C1 segment of cervical spinal cord (tissue), 14 donors: ENCODE data around the gene SERHL2.
"Not testable (repeated sequence)": the region's sequence is repeated elsewhere in the genome, so short reads cannot be mapped to it uniquely, and the experiment has no call there.

Experiments used
- DNase-seq, 14 donors: peaks; one replicate each; lab custom pipeline; 2025; lab: John Stamatoyannopoulos, UW

The SERHL2 gene

GRCh38 chr22:42535082-42535731 lies 18.5 kb upstream of the SERHL2 start:
- not testable (repeated sequence) for DNase-seq

DNA sequence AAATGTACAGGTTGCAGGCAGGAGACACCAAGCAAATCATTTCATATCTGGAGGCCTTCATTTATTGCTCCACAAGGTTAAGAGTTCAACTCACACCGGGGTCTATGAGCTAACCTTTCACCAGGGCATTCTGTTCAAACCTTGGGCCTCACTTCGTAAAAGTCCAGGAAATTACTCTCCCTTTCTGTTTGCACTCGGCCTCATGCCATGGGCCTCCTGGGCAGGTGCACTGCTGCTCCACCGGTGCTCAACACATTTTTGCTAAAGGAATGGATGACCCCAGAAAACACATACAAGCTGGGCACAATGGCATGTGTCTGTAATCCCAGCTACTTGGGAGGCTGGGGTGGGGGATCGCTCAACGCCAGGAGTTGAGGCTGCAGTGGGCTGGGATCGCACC lies 17.6 kb upstream of the SERHL2 start:
- no peak for DNase-seq

DNA sequence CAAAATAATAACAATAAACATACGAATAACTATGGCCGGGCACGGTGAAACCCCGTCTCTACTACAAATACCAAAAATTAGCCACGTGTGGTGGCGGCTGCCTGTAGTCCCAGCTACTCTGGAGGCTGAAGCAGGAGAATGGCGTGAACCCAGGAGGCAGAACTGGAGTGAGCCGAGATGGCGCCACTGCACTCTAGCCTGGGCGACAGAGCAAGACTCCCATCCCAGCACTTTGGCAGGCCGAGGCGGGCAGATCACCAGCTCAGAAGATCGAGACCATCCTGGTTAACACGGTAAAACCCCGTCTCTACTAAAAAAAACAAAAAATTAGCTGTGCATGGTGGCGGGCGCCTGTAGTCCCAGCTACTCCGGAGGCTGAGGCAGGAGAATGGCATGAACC lies 17.1 kb upstream of the SERHL2 start:
- DNase-seq = not testable (repeated sequence)

GRCh38 chr22:42537199-42537831 lies 16.4 kb upstream of the SERHL2 start:
- not testable (repeated sequence) for DNase-seq

- not testable (repeated sequence) for DNase-seq
Observed at GRCh38 chr22:42539236-42539771, 14.5 kb upstream of the SERHL2 start.

GRCh38 chr22:42544686-42545085 lies 9.1 kb upstream of the SERHL2 start:
- DNase-seq = no peak

GRCh38 chr22:42547562-42547961 lies 6.2 kb upstream of the SERHL2 start:
- DNase-seq = no peak

DNA sequence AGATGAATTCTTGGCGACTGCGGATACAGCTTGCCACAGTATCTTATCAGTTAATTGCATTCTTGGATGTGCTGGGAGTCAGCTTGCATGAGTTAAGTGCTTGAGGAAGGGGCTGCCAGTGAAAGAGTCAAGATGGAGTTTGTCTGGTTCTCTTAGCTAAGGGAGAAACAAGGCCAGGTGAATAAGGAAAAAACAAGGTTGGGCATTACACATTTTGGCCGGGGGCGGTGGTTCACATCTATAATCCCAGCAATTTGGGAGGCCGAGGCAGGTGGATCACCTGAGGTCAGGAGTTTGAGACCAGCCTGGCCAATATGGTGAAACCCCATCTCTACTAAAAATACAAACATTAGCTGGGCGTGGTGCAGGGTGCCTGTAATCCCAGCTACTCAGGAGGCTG lies 5.6 kb upstream of the SERHL2 start:
- DNase-seq = not testable (repeated sequence)

GRCh38 chr22:42548597-42549330 lies 5.0 kb upstream of the SERHL2 start:
- DNase-seq = no peak

- DNase-seq = no peak
Observed at GRCh38 chr22:42549331-42550060, 4.3 kb upstream of the SERHL2 start.

- DNase-seq = not testable (repeated sequence)
Observed at GRCh38 chr22:42552294-42552647, 1.5 kb upstream of the SERHL2 start.

DNA sequence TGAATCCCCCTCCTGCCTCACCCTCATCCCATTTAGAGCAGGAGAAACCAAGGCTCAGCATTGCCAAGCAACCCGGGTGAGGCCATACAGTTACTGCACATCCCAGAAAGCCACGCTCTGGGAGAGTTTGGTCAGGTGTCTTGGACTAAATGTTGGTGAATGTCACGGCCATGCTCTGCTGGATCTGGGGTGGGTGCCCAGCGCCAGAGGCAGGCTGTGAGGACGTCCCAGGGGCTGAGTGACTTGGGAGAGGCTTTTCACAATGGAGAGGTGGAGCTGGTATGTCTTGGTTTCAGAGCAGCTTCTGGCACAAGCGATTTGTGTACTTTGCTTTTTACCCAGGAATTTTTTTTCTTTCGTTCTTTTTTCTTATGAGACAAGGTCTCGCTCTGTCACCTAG lies 6.6 kb downstream of the SERHL2 start:
- no peak for DNase-seq

- no peak for DNase-seq
Observed at GRCh38 chr22:42560781-42561180, 7.0 kb downstream of the SERHL2 start.

GRCh38 chr22:42561856-42562255 lies 8.1 kb downstream of the SERHL2 start:
- DNase-seq = no peak

DNA sequence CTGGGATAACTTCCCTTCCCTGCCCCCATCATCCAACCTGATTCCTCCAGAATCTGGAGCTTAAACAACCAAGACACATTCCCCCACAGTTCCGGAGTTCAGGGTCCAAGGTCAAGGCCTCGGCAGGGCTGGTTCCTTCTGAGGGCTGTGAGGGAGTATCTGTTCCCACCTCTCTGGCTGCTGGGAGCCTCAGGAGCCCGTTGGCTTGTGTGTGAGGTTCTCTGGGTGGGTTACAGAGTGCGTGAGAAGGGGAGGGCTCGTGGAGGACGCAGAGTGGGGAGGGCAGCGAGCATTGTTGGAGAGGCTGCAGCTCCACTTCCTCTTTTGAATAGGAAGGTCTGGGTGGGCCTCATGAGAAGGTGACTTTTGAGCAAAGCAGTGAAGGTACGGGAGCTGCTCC lies 8.5 kb downstream of the SERHL2 start:
- DNase-seq = no peak

DNA sequence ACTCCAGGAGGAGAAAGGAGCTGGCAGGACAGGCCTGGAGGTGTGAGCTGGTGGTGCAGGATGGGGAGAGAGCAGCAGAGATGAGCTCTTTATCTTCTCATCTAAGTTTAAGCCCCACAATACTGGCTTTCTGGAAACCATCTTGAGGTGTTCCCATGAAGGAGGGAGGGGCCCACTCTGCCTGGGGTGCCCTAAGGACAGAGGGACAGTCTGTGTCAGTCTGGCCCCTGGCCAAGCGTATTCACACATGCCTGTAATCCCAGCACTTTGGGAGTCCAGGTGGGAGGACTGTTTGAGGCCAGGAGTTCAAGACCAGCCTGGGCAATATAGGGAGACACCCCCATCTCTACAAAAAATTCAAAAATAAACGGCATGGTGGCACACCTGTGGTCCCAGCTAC lies 8.9 kb downstream of the SERHL2 start:
- no peak for DNase-seq

GRCh38 chr22:42563943-42564342 lies 10.2 kb downstream of the SERHL2 start:
- not testable (repeated sequence) for DNase-seq

- DNase-seq = no peak
Observed at GRCh38 chr22:42564699-42565098, 10.9 kb downstream of the SERHL2 start.

GRCh38 chr22:42565956-42566355 lies 12.2 kb downstream of the SERHL2 start:
- no peak for DNase-seq

DNA sequence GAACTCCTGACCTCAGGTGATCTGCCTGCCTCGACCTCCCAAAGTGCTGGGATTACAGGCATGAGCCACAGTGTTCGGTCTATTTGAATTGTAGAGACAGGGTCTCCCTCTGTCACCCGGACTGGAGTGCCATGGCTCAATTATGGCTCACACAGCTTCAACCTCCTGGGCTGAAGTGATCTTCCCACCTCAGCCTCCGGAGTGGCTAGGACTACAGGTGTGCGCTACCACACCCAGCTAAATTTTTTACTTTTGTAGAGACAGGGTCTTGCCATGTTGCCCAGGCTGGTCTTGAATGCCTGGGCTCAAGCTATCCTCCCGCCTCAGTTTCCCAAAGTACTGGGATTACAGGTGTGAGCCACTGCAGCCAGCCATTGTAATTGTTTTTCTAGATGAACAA lies 14.2 kb downstream of the SERHL2 start:
- not testable (repeated sequence) for DNase-seq

DNA sequence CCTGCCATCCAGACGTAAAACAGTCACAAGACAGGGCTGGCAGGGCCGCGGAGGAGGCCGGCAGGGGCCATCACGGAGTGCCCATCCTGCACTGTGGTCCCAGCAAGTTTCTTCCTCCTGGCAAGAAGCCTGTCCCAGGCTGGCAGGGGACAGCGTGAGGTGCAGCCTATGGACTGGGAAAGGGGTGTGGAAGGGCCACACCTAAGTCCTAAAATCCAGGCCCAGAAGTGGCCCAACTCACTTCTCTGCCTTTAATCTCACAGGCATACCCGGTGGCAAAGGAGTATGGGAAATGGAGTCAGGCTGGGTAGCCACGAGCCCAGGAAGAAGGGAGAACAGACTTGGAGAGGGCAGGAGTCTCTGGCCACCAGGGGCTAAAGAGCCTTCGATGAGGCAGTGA lies 16.8 kb downstream of the SERHL2 start:
- DNase-seq = not testable (repeated sequence)

DNA sequence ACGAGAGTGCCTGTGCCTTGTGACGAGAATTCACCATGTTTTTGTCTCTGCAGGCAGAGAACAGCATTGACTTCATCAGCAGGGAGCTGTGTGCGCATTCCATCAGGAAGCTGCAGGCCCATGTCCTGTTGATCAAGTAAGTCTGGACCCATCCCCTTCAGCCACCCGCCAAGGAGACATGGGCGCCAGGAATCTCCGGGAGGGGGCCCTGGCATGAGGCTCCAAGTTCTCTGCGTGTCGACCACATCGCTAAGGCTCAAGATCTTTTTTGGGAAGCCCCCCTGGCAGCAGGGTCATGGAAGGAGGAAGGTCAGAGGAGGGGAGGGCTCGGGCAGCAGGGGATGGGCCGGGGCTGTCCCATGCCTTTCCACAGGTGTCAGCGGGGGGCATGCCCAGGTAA lies 17.3 kb downstream of the SERHL2 start:
- DNase-seq = not testable (repeated sequence)
